Cerebellar cortex (tissue), 1 donor: Measurements from ENCODE around the gene MRPL1.
A peak's percentile ranks its signal among the peaks of the same experiment; 100 is the strongest.

Experiments used
- DNase-seq: peaks from one replicate; pipeline ENCODE4 v3.0.0-alpha.2; 2015; ENCODE audit warnings: low spot score

Gene MRPL1

GRCh38 chr4:77862478-77863216, at the start of gene MRPL1:
Gene MRPL1, plus strand, starts transcription at chr4:77862830. Its CDS starts 19 bp downstream, at chr4:77862849.
- peak; percentile 97 for DNase-seq

GRCh38 chr4:77815636-77816035, 47.0 kb upstream of the MRPL1 start:
- no peak for DNase-seq

GRCh38 chr4:77816546-77816945, 46.1 kb upstream of the MRPL1 start:
- DNase-seq, result no peak

- peak; percentile 10 for DNase-seq
Observed at GRCh38 chr4:77817304-77818072, 45.1 kb upstream of the MRPL1 start.

GRCh38 chr4:77818073-77818601, 44.5 kb upstream of the MRPL1 start:
- peak; percentile 83 for DNase-seq

- DNase-seq, result peak; percentile 60
Observed at GRCh38 chr4:77818602-77819403, 43.8 kb upstream of the MRPL1 start, which contains the start of gene CNOT6L. Gene CNOT6L, minus strand, starts transcription at chr4:77819368. Its CDS starts 60 bp downstream, at chr4:77819308.

GRCh38 chr4:77819404-77819842, 43.2 kb upstream of the MRPL1 start:
- DNase-seq, result no peak

- DNase-seq, result peak; percentile 91
Observed at GRCh38 chr4:77819843-77820648, 42.6 kb upstream of the MRPL1 start.

- peak; percentile 50 for DNase-seq
Observed at GRCh38 chr4:77820649-77821561, 41.7 kb upstream of the MRPL1 start.

GRCh38 chr4:77821775-77822174, 40.9 kb upstream of the MRPL1 start:
- peak; percentile 12 for DNase-seq

GRCh38 chr4:77826275-77826674, 36.4 kb upstream of the MRPL1 start:
- no peak for DNase-seq

GRCh38 chr4:77827343-77827742, 35.3 kb upstream of the MRPL1 start:
- DNase-seq, result no peak

GRCh38 chr4:77833126-77833724, 29.4 kb upstream of the MRPL1 start:
- DNase-seq, result no peak

GRCh38 chr4:77834403-77834802, 28.2 kb upstream of the MRPL1 start:
- DNase-seq, result no peak

GRCh38 chr4:77843628-77844027, 19.0 kb upstream of the MRPL1 start:
- no peak for DNase-seq

- no peak for DNase-seq
Observed at GRCh38 chr4:77844363-77844762, 18.3 kb upstream of the MRPL1 start.

GRCh38 chr4:77845400-77845799, 17.2 kb upstream of the MRPL1 start:
- no peak for DNase-seq

GRCh38 chr4:77845929-77846328, 16.7 kb upstream of the MRPL1 start:
- no peak for DNase-seq

- no peak for DNase-seq
Observed at GRCh38 chr4:77848508-77848907, 14.1 kb upstream of the MRPL1 start.
